ENCODE measurements around the gene TCF3. TPM values are rescaled to one million over a fixed set of nuclear protein-coding genes. Genes with fewer than 3 reads are reported as not detected.

Gene TCF3
- total and polyA plus RNA-seq, 2 of the 8 experiments (the other 6 are each of a cell fraction or from before 2014, with no cell fraction given), result 241 to 348 TPM

GRCh38 chr19:1590641-1591397, 61.6 kb downstream of the TCF3 start:
- WGBS, 2 experiments (ENCODE audit: extremely low coverage in 1 of 2, insufficient coverage in 1 of 2, insufficient read length in 1 of 2, insufficient replicate concordance in 2 of 2, low coverage in 1 of 2, low lambda C conversion rate in 2 of 2, missing lambda C conversion rate in 1 of 2), result 58% methylated on average over 10 of the region's 10 CpGs; no CpG with 5 or more reads in 1 of the 2 experiments
- Histone ChIP-seq H2BK20ac (ENCODE audit: low read length) (no peak overlapping the region), H4K5ac (ENCODE audit: insufficient read length, low read depth, low read length) (peak overlapping the region; percentile 70), H3K14ac (ENCODE audit: insufficient read length) (no peak overlapping the region), H3K23me2 (ENCODE audit: low read depth, low read length) (peaks cover 5% of the 10 kb centered on the region), H3K4ac (replicated peaks; ENCODE audit: insufficient read length, low read depth, low read length) (peak overlapping the region; percentile 24), H2AK5ac (ENCODE audit: low read depth, low read length) (0 out of 2 replicates have a peak overlapping the region, but pooled peaks have one; percentile 82), H3K9ac (replicated peaks in 1 of 4; ENCODE audit: extremely low read depth in 1 of 4, low read depth in 3 of 4, low read length in 3 of 4) (peak overlapping the region in 3 of 4 experiments; percentile 96 to 98 (median 97); a peak in 6 of 7 replicates), H2AFZ (ENCODE audit: low read length) (no peak overlapping the region), H3K36me3 (ENCODE audit: control insufficient read depth in 2 of 4, insufficient read depth in 4 of 4, low read length in 3 of 4) (peaks cover 0 to under 1% (median 0%) of the 10 kb centered on the region in 4 experiments; a peak in 3 of 8 replicates), H3K27ac (ENCODE audit: low read depth, low read length) (peak overlapping the region; percentile 98), H2BK5ac (ENCODE audit: low read depth, low read length) (0 out of 2 replicates have a peak overlapping the region, but pooled peaks have one; percentile 46), H2BK120ac (replicated peaks; ENCODE audit: low read depth, low read length) (no peak overlapping the region), H4K91ac (replicated peaks; ENCODE audit: insufficient read length, low read length) (peak overlapping the region; percentile 61), H3K4me1 (replicated peaks in 1 of 4; ENCODE audit: control insufficient read depth in 3 of 4, insufficient read depth in 4 of 4, low read length in 3 of 4) (peaks cover 0 to 8% (median 6%) of the 10 kb centered on the region in 4 experiments; a peak in 6 of 7 replicates), H3K23ac (ENCODE audit: insufficient read length) (no peak overlapping the region), H3K9me3 (ENCODE audit: insufficient read depth in 2 of 2, low read depth in 1 of 2, low read length in 1 of 2) (no peaks in the 10 kb centered on the region), H3K79me2 (ENCODE audit: control insufficient read depth in 1 of 2, insufficient read depth in 2 of 2, low read length in 2 of 2) (peaks cover 0 to 53% of the 10 kb centered on the region in 2 experiments; a peak in 3 of 4 replicates), H4K20me1 (replicated peaks in 1 of 2; ENCODE audit: control insufficient read depth in 1 of 2, insufficient read depth in 2 of 2, low read length in 2 of 2) (peaks cover 4 to 13% of the 10 kb centered on the region in 2 experiments), H2BK12ac (ENCODE audit: low read depth, low read length) (no peak overlapping the region), H3K4me3 (ENCODE audit: extremely low read depth in 1 of 4, insufficient read depth in 2 of 4, low read depth in 3 of 4, low read length in 4 of 4) (peak overlapping the region; percentile 82 to 93 (median 90)), H3K18ac (ENCODE audit: extremely low read depth, low read length) (peak overlapping the region; percentile 93), H2BK15ac (ENCODE audit: low read length) (no peak overlapping the region), H3K4me2 (ENCODE audit: insufficient read depth in 1 of 2, low read depth in 2 of 2, low read length in 2 of 2) (peak overlapping the region; percentile 88 to 95), H3K27me3 (replicated peaks in 1 of 4; ENCODE audit: control insufficient read depth in 3 of 4, extremely low read depth in 1 of 4, insufficient read depth in 3 of 4, low read length in 3 of 4) (no peaks in the 10 kb centered on the region; a peak in 1 of 7 replicates), H3K56ac (replicated peaks; ENCODE audit: insufficient read length, low read depth, low read length) (peak overlapping the region; percentile 85), H4K8ac (ENCODE audit: extremely low read depth, insufficient read depth, low read length) (peak overlapping the region; percentile 99; the same call in 1 of the 2 replicates), H3K79me1 (ENCODE audit: low read depth, low read length) (peaks cover 20% of the 10 kb centered on the region)
- DNase-seq (ENCODE audit: low read depth in 1 of 2, low spot score in 2 of 2) (no peak), FAIRE-seq (no peak)
- ChIA-PET CTCF (ENCODE audit: partially characterized antibody) (interaction anchor here (0.7 to 5.2 kb wide), 18 partner anchors 9 to 235 kb away, joined by 3 to 25 read pairs (median 4); partner anchors contain the start of genes MEX3D and UQCR11), POLR2A (ENCODE audit: partially characterized antibody) (interaction anchor here (0.5 to 9.1 kb wide), 40 partner anchors 9 to 520 kb away, joined by 3 to 148 read pairs (median 4); partner anchors contain the start of genes MEX3D, TCF3 and UQCR11)
- no peak for TF ChIP-seq KDM4A (IDR thresholded peaks at IDR 0.05; ENCODE audit: low read depth, low read length, severe bottlenecking)

All from H1 (cell line).